Raji (cell line): ENCODE results near the gene BPIFA2.

Source experiments
- POLR2A ChIP-seq: IDR thresholded peaks from 2 replicates; pipeline ENCODE4 v1.6.1; 2011; ENCODE audit warnings: low read depth, low read length, control low read depth; ENCODE audit not compliant: insufficient read depth

BPIFA2 gene

GRCh38 chr20:33167859-33168258, at the start of gene BPIFA2:
Gene BPIFA2 (plus strand): TSS chr20:33168159. CDS start chr20:33169146, 987 bp downstream.
- no peak for TF ChIP-seq POLR2A

- TF ChIP-seq POLR2A = no peak
Measured at GRCh38 chr20:33119725-33120720, 47.9 kb upstream of the BPIFA2 start.

- no peak for TF ChIP-seq POLR2A
Measured at GRCh38 chr20:33120934-33121333, 47.0 kb upstream of the BPIFA2 start.

- no peak for TF ChIP-seq POLR2A
Measured at GRCh38 chr20:33124261-33124660, 43.7 kb upstream of the BPIFA2 start.

GRCh38 chr20:33124994-33125393, 43.0 kb upstream of the BPIFA2 start:
- TF ChIP-seq POLR2A = no peak

GRCh38 chr20:33125983-33126382, 42.0 kb upstream of the BPIFA2 start:
- no peak for TF ChIP-seq POLR2A

GRCh38 chr20:33127422-33128097, 40.4 kb upstream of the BPIFA2 start:
- no peak for TF ChIP-seq POLR2A

- no peak for TF ChIP-seq POLR2A
Measured at GRCh38 chr20:33130568-33131061, 37.3 kb upstream of the BPIFA2 start.

GRCh38 chr20:33131949-33132473, 35.9 kb upstream of the BPIFA2 start:
- TF ChIP-seq POLR2A = no peak

GRCh38 chr20:33132513-33133372, 35.2 kb upstream of the BPIFA2 start:
- no peak for TF ChIP-seq POLR2A

- TF ChIP-seq POLR2A = no peak
Measured at GRCh38 chr20:33133373-33133941, 34.5 kb upstream of the BPIFA2 start.

- TF ChIP-seq POLR2A = no peak
Measured at GRCh38 chr20:33137195-33137594, 30.8 kb upstream of the BPIFA2 start.

- TF ChIP-seq POLR2A = no peak
Measured at GRCh38 chr20:33139467-33139866, 28.5 kb upstream of the BPIFA2 start.

- TF ChIP-seq POLR2A = no peak
Measured at GRCh38 chr20:33145521-33145920, 22.4 kb upstream of the BPIFA2 start.
